ENCODE data around the gene COPS8.

Gene COPS8

DNA sequence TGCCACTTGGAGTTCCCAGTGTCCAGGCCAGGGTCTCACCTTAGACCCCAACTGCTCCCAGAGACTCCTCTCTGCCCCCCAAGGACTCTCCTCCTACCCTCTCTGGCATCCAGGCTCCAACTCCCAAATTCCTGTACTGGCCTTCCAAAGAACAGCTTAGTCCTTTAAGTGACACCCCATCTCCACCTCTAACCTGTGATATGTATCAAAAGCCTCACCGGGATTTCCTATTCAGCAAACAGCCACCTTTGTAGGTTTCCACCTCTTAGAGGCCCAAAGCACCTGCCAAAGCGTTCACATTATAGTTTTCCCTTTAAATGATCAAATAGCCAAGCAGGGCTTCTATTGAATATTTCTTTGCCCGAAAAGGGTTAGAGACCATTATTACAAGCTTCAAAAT lies 2.7 kb upstream of the COPS8 start:
- Histone ChIP-seq H3K9me3 (ENCODE audit: control insufficient read depth in 1 of 2, low read length in 2 of 2) (no peaks in the 10 kb centered on the region), H3K4me1 (ENCODE audit: control insufficient read depth in 1 of 2, insufficient read depth in 2 of 2, low read length in 2 of 2) (peaks cover 13 to 16% of the 10 kb centered on the region in 2 donors), H3K4me3 (ENCODE audit: low read depth in 1 of 2, low read length in 2 of 2) (no peak overlapping the region), H3K27ac (ENCODE audit: low read depth, low read length) (no peak overlapping the region), H3K9ac (ENCODE audit: low read depth in 1 of 2, low read length in 2 of 2) (no peak overlapping the region), H3K36me3 (ENCODE audit: control insufficient read depth in 1 of 2, insufficient read depth in 2 of 2, low read length in 2 of 2) (no peaks in the 10 kb centered on the region), H3K27me3 (ENCODE audit: control insufficient read depth in 1 of 2, insufficient read depth in 2 of 2, low read length in 2 of 2) (no peaks in the 10 kb centered on the region)

DNA sequence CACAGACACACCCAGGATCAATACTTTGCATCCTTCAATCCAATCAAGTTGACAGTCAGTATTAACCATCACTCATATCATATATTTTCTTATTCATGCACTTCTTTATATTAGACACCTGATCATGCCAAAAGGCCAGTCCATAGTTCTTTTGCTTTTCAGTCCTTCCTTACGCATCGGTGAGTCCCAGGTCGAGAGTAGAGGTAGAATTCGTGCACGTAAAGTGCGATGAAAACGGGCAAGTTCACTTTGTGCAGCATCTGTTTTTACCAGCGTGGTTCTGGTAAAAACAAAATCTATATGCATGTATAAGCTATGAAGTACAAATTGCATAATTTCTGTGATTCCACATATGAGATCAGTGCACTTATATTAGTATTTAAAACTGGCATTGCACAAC lies 1.2 kb upstream of the COPS8 start:
- peaks cover 13 to 16% of the 10 kb centered on the region in 2 donors for H3K4me1 ChIP-seq (ENCODE audit: control insufficient read depth in 1 of 2, insufficient read depth in 2 of 2, low read length in 2 of 2)
- H3K27me3 ChIP-seq (ENCODE audit: control insufficient read depth in 1 of 2, insufficient read depth in 2 of 2, low read length in 2 of 2): no peaks in the 10 kb centered on the region
- no peak overlapping the region for H3K27ac ChIP-seq (ENCODE audit: low read depth, low read length)
- no peaks in the 10 kb centered on the region for H3K9me3 ChIP-seq (ENCODE audit: control insufficient read depth in 1 of 2, low read length in 2 of 2)
- no peak overlapping the region for H3K4me3 ChIP-seq (ENCODE audit: low read depth in 1 of 2, low read length in 2 of 2)
- no peak overlapping the region for H3K9ac ChIP-seq (ENCODE audit: low read depth in 1 of 2, low read length in 2 of 2)
- H3K36me3 ChIP-seq (ENCODE audit: control insufficient read depth in 1 of 2, insufficient read depth in 2 of 2, low read length in 2 of 2): no peaks in the 10 kb centered on the region

DNA sequence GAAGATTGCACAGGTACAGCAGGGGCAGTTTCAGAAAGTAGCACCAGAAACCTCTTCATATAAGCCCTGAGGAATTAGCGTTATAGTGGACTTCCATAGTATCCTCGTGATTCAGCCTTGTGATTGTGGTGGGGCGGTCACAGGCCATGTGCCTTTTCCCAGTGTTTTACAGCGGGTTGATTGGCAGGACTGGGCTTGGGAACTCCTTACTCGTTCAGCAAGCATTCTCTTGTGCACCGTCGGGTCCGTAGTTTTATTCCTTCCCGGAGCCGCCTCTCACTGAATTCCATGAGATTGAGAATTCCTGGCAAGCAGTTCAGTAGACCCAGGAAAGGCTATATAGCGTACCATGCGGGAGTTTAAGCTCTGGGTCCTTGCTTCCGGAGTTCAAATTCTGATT lies 5.2 kb downstream of the COPS8 start:
- H3K27me3 ChIP-seq (ENCODE audit: control insufficient read depth in 1 of 2, insufficient read depth in 2 of 2, low read length in 2 of 2): no peaks in the 10 kb centered on the region
- no peak overlapping the region for H3K4me3 ChIP-seq (ENCODE audit: low read depth in 1 of 2, low read length in 2 of 2)
- no peak overlapping the region for H3K9ac ChIP-seq (ENCODE audit: low read depth in 1 of 2, low read length in 2 of 2)
- peaks cover 6 to 14% of the 10 kb centered on the region in 2 donors for H3K4me1 ChIP-seq (ENCODE audit: control insufficient read depth in 1 of 2, insufficient read depth in 2 of 2, low read length in 2 of 2)
- H3K36me3 ChIP-seq (ENCODE audit: control insufficient read depth in 1 of 2, insufficient read depth in 2 of 2, low read length in 2 of 2): peaks cover 13 to 33% of the 10 kb centered on the region in 2 donors
- no peak overlapping the region for H3K27ac ChIP-seq (ENCODE audit: low read depth, low read length)
- H3K9me3 ChIP-seq (ENCODE audit: control insufficient read depth in 1 of 2, low read length in 2 of 2): no peaks in the 10 kb centered on the region

DNA sequence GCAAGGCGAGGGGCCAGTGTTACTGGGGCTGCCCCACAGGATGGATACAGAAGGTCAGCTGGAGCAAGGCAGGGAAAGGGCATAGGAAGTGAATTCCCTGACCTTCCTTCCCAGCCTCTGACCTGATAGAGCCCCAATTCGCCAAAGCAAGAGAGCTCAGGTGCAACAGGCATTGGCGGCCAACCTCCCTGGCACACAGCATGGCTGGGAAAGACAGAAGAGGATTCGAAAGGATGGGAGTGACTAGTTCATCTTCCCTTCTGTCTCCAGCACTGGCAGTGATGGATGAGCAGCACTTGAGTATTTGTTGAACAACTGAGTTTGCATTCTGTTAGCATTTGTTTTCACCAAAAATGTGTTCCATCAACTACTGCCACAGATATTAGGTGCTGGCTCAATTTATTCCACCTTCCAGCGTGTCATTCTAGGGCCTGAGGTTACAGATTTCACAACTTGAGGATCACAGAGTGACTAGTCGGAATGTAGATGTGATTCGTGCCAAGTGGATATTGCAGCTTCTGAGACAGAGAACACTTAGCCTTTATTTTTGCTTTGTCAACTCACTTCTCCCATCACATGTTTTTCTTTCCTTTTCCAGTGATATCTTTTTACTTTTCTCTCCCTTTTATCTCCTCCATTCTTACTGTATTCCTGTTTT lies 6.2 kb downstream of the COPS8 start:
- H3K4me1 ChIP-seq (ENCODE audit: control insufficient read depth in 1 of 2, insufficient read depth in 2 of 2, low read length in 2 of 2): peaks cover 0 to 6% of the 10 kb centered on the region in 2 donors
- no peaks in the 10 kb centered on the region for H3K9me3 ChIP-seq (ENCODE audit: control insufficient read depth in 1 of 2, low read length in 2 of 2)
- no peaks in the 10 kb centered on the region for H3K27me3 ChIP-seq (ENCODE audit: control insufficient read depth in 1 of 2, insufficient read depth in 2 of 2, low read length in 2 of 2)
- H3K9ac ChIP-seq (ENCODE audit: low read depth in 1 of 2, low read length in 2 of 2): no peak overlapping the region
- no peak overlapping the region for H3K27ac ChIP-seq (ENCODE audit: low read depth, low read length)
- H3K36me3 ChIP-seq (ENCODE audit: control insufficient read depth in 1 of 2, insufficient read depth in 2 of 2, low read length in 2 of 2): peaks cover 19 to 42% of the 10 kb centered on the region in 2 donors
- H3K4me3 ChIP-seq (ENCODE audit: low read depth in 1 of 2, low read length in 2 of 2): no peak overlapping the region

DNA sequence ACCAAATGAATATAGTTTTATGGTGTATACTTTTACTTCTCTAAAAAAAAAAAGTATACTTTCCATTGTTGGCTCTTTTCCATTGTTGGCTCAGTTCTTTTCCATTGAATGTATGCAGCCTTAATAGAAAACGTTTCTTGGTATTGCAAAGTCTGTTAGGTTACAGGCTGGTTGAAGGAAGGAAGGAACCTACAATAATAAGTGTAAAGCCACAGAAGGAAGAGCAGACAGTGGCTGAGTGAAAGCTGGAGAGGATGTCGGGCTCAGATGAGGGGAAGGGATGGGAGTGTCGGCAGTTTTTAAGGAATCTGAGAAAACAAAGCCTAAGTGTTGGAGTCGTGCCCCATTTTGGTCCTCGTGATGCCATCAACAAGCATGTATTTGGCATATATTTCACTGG lies 6.8 kb downstream of the COPS8 start:
- Histone ChIP-seq H3K27me3 (ENCODE audit: control insufficient read depth in 1 of 2, insufficient read depth in 2 of 2, low read length in 2 of 2) (no peaks in the 10 kb centered on the region), H3K36me3 (ENCODE audit: control insufficient read depth in 1 of 2, insufficient read depth in 2 of 2, low read length in 2 of 2) (peaks cover 23 to 48% of the 10 kb centered on the region in 2 donors), H3K9me3 (ENCODE audit: control insufficient read depth in 1 of 2, low read length in 2 of 2) (no peaks in the 10 kb centered on the region), H3K4me1 (ENCODE audit: control insufficient read depth in 1 of 2, insufficient read depth in 2 of 2, low read length in 2 of 2) (peaks cover 0 to 4% of the 10 kb centered on the region in 2 donors), H3K27ac (ENCODE audit: low read depth, low read length) (no peak overlapping the region), H3K9ac (ENCODE audit: low read depth in 1 of 2, low read length in 2 of 2) (no peak overlapping the region), H3K4me3 (ENCODE audit: low read depth in 1 of 2, low read length in 2 of 2) (no peak overlapping the region)

DNA sequence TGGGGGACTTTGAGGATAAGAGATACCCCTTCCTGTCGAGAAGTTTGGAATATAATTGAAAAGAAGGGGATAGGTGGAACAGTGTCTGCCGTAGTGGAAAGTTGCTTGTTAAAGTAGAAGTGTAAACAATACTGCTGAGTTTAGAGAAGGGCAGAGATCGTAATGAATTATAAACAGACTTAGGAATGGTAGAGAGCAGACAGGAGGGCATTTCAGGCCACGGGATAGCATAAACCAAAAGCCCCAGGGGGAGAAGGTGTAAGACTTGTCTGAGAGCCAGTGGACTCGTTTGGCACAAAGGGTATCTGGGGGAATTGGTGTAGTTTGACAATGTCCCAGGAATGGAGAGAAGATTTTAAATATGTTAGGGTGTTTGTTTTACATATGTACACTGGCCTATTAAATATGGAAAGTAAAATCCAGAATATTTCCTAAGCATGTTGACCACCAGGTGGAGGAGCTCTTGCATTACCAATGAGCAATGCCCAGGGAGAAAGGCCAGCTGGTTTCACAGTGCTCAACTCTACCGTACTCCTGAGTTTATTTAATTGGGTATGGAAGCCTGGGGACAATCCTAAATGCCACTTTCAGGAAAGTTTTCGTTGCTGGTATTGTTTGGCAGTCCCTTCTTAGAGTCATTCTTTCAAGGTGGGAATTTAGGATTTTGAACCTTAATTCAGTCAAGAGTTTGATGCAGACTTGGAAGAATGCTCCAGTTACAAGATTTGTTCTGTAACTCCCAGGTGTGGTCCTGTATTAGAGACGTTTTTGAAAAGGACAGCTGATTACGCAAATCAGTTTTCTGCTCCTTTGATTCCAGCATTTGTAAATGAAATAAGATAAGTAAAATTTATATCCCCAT lies 7.5 kb downstream of the COPS8 start:
- Histone ChIP-seq H3K27ac (ENCODE audit: low read depth, low read length) (no peak overlapping the region), H3K9ac (ENCODE audit: low read depth in 1 of 2, low read length in 2 of 2) (no peak overlapping the region), H3K9me3 (ENCODE audit: control insufficient read depth in 1 of 2, low read length in 2 of 2) (no peaks in the 10 kb centered on the region), H3K36me3 (ENCODE audit: control insufficient read depth in 1 of 2, insufficient read depth in 2 of 2, low read length in 2 of 2) (peaks cover 23 to 54% of the 10 kb centered on the region in 2 donors), H3K4me1 (ENCODE audit: control insufficient read depth in 1 of 2, insufficient read depth in 2 of 2, low read length in 2 of 2) (peaks cover 0 to 4% of the 10 kb centered on the region in 2 donors), H3K4me3 (ENCODE audit: low read depth in 1 of 2, low read length in 2 of 2) (no peak overlapping the region), H3K27me3 (ENCODE audit: control insufficient read depth in 1 of 2, insufficient read depth in 2 of 2, low read length in 2 of 2) (no peaks in the 10 kb centered on the region)

DNA sequence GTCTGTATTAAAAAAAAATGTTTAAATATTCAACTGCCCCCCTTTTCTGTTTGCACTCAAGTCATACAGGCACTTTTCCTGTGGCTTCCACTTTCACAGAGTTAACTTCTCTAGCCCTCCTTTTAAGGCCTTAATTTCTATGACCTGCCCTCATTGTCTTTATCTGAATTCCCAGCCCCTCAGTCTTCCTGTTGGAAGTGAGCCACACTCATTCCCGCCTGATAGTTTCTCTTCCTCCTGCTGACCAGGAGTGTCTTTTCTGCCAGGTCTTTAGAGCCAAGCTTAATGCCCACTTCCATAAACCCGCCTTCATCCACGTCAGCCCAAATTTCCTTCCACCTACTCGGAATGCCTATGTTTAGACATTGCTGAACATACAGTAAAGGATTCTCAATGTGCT lies 10.5 kb downstream of the COPS8 start:
- H3K9ac ChIP-seq (ENCODE audit: low read depth in 1 of 2, low read length in 2 of 2): no peak overlapping the region
- H3K9me3 ChIP-seq (ENCODE audit: control insufficient read depth in 1 of 2, low read length in 2 of 2): no peaks in the 10 kb centered on the region
- H3K27me3 ChIP-seq (ENCODE audit: control insufficient read depth in 1 of 2, insufficient read depth in 2 of 2, low read length in 2 of 2): no peaks in the 10 kb centered on the region
- H3K4me1 ChIP-seq (ENCODE audit: control insufficient read depth in 1 of 2, insufficient read depth in 2 of 2, low read length in 2 of 2): peaks cover 0 to 4% of the 10 kb centered on the region in 2 donors
- peaks cover 34 to 68% of the 10 kb centered on the region in 2 donors for H3K36me3 ChIP-seq (ENCODE audit: control insufficient read depth in 1 of 2, insufficient read depth in 2 of 2, low read length in 2 of 2)
- no peak overlapping the region for H3K27ac ChIP-seq (ENCODE audit: low read depth, low read length)
- no peak overlapping the region for H3K4me3 ChIP-seq (ENCODE audit: low read depth in 1 of 2, low read length in 2 of 2)

DNA sequence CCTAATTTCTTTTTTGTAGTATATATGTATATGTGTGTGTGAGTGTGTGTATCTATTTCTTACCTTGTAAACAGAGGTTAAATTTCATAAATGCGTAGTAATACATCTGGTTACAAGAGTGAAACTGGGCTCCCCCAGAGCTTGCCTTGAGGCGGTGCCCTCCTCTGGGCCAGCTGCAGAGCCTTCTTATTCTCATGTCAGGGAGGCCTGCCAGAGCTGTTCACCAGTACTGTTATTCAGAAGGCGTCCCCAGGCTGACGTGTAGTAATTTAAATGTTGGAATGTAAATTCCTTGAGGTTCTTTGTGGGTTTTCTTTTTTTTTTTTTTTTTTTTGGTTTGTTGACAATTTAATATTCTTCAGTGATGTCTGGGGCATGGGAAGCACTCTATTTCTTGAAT lies 11.2 kb downstream of the COPS8 start:
- peaks cover 0 to 4% of the 10 kb centered on the region in 2 donors for H3K4me1 ChIP-seq (ENCODE audit: control insufficient read depth in 1 of 2, insufficient read depth in 2 of 2, low read length in 2 of 2)
- no peaks in the 10 kb centered on the region for H3K9me3 ChIP-seq (ENCODE audit: control insufficient read depth in 1 of 2, low read length in 2 of 2)
- H3K27ac ChIP-seq (ENCODE audit: low read depth, low read length): no peak overlapping the region
- H3K27me3 ChIP-seq (ENCODE audit: control insufficient read depth in 1 of 2, insufficient read depth in 2 of 2, low read length in 2 of 2): no peaks in the 10 kb centered on the region
- H3K9ac ChIP-seq (ENCODE audit: low read depth in 1 of 2, low read length in 2 of 2): no peak overlapping the region
- no peak overlapping the region for H3K4me3 ChIP-seq (ENCODE audit: low read depth in 1 of 2, low read length in 2 of 2)
- peaks cover 34 to 71% of the 10 kb centered on the region in 2 donors for H3K36me3 ChIP-seq (ENCODE audit: control insufficient read depth in 1 of 2, insufficient read depth in 2 of 2, low read length in 2 of 2)

DNA sequence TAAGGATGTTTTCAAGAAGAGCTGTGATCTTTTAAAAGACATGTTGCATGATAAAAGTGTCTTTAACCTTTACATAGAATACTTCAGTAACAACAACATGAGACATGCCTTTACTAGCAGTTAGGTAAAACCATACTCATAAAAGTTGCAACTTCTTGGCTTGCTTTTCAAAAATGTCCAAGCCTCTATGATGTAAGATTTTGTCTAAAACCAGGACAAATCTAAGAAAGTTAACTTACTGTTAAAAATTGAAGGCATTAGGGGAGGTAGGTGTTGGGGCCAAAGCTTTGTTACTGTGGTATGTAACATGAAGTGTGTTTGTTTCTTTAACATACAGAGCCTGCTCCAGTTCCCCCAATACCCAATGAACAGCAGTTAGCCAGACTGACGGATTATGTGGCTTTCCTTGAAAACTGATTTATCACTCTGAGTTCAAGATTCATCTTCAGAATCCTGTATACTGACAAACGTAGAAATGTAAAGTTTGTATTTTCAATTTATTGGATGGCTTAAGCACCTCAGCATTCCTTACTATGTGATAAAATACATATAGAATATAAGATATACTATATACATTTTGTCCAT lies 11.7 kb downstream of the COPS8 start:
- Histone ChIP-seq H3K9me3 (ENCODE audit: control insufficient read depth in 1 of 2, low read length in 2 of 2) (no peaks in the 10 kb centered on the region), H3K4me3 (ENCODE audit: low read depth in 1 of 2, low read length in 2 of 2) (no peak overlapping the region), H3K4me1 (ENCODE audit: control insufficient read depth in 1 of 2, insufficient read depth in 2 of 2, low read length in 2 of 2) (peaks cover 0 to 4% of the 10 kb centered on the region in 2 donors), H3K36me3 (ENCODE audit: control insufficient read depth in 1 of 2, insufficient read depth in 2 of 2, low read length in 2 of 2) (peaks cover 34 to 71% of the 10 kb centered on the region in 2 donors), H3K27me3 (ENCODE audit: control insufficient read depth in 1 of 2, insufficient read depth in 2 of 2, low read length in 2 of 2) (no peaks in the 10 kb centered on the region), H3K27ac (ENCODE audit: low read depth, low read length) (no peak overlapping the region), H3K9ac (ENCODE audit: low read depth in 1 of 2, low read length in 2 of 2) (no peak overlapping the region)

Data from duodenal mucosa (tissue), 2 donors.